HepG2 (cell line): ENCODE measurements around the gene GFPT1. TPM values are rescaled to one million over a fixed set of nuclear protein-coding genes. Genes with fewer than 3 reads are reported as not detected.
A peak's percentile ranks its signal among the peaks of the same experiment; 100 is the strongest.

Experiments used
- CBFB ChIP-seq: sonication (generic); formaldehyde crosslinking; IDR thresholded peaks from 2 replicates; pipeline ENCODE4 v1.4.0; 2020; ENCODE audit warnings: missing genetic modification reagents
- FOXA3 ChIP-seq: IDR thresholded peaks from 2 replicates; pipeline ENCODE4 v1.6.1; 2016; ENCODE audit warnings: missing genetic modification reagents, missing compliant biosample characterization
- KAT7 ChIP-seq: IDR thresholded peaks from 2 replicates; pipeline ENCODE4 v1.6.1; 2018; ENCODE audit warnings: borderline replicate concordance, missing compliant biosample characterization
- MAFF ChIP-seq: IDR thresholded peaks from 2 replicates; pipeline ENCODE4 v1.6.1; 2011; ENCODE audit warnings: low read depth, low read length, improper control_type of control experiment
- MAFG ChIP-seq: sonication (generic); formaldehyde crosslinking; IDR thresholded peaks from 2 replicates; pipeline ENCODE4 v1.5.1; 2020; ENCODE audit warnings: mild to moderate bottlenecking, missing genetic modification reagents
- NFKBIZ ChIP-seq: IDR thresholded peaks from 2 replicates; pipeline ENCODE4 v1.6.1; 2018; ENCODE audit warnings: missing genetic modification reagents, missing compliant biosample characterization
- ZBTB7B ChIP-seq: sonication (generic); formaldehyde crosslinking; IDR thresholded peaks from 2 replicates; pipeline ENCODE4 v1.4.0; 2020; ENCODE audit warnings: missing genetic modification reagents
- ZNF260 ChIP-seq: sonication (generic); formaldehyde crosslinking; IDR thresholded peaks from 2 replicates; pipeline ENCODE4 v1.4.0; 2020; ENCODE audit warnings: missing genetic modification reagents, low read depth, mild to moderate bottlenecking, borderline replicate concordance
- ZNF263 ChIP-seq: sonication (generic); formaldehyde crosslinking; IDR thresholded peaks from 2 replicates; pipeline ENCODE4 v1.4.0; 2020; ENCODE audit warnings: missing genetic modification reagents
- ZNF850 ChIP-seq: sonication (generic); formaldehyde crosslinking; conservative IDR thresholded peaks from 2 replicates; pipeline ENCODE4 v1.9.0; 2021; ENCODE audit warnings: mild to moderate bottlenecking, missing genetic modification reagents
- polyA plus RNA-seq, 8 experiments: library from polyadenylated mRNA; depleted of rRNA in 3 of 8; stranded (reverse) in 7 of 8; unstranded in 1 of 8; fragments of >200 nt; fragmentation: Illumina TruSeq in 4 of 8; extraction: Trizol in 4 of 8; gene quantifications; 2 replicates each; pipeline versions ENCODE4 v1.2.1 to v1.2.3, GENCODE V29; 2011 to 2016; ENCODE audit warnings: low read depth in 4 of 8, missing spikeins in 1 of 8, mixed read lengths in 1 of 8; ENCODE audit not compliant: insufficient read depth in 1 of 8
- total RNA-seq, 5 experiments: library from RNA; depleted of rRNA; stranded (reverse); fragments of >200 nt; fragmentation: Illumina TruSeq; extraction: Trizol; gene quantifications; 2 replicates each; pipeline ENCODE4 v1.2.3, GENCODE V29; 2016; ENCODE audit warnings: low read depth in 1 of 5
- TF ChIP-seq, protein P1 (sequence below): sonication (generic); IDR thresholded peaks from 2 replicates; pipeline ENCODE4 v1.6.1; 2016; ENCODE audit warnings: low read depth, borderline replicate concordance
- TF ChIP-seq, protein P2 (sequence below): sonication (generic); formaldehyde crosslinking; IDR thresholded peaks from 2 replicates; pipeline ENCODE4 v1.8.1; 2023; ENCODE audit warnings: mild to moderate bottlenecking, inconsistent platforms, moderate library complexity, missing genetic modification reagents, borderline replicate concordance
- TF ChIP-seq, protein P3 (sequence below): sonication (generic); formaldehyde crosslinking; conservative IDR thresholded peaks from 2 replicates; pipeline ENCODE4 v1.8.0; 2022; ENCODE audit warnings: mild to moderate bottlenecking, moderate library complexity, missing genetic modification reagents
- TF ChIP-seq, protein P4 (sequence below): sonication (generic); formaldehyde crosslinking; IDR thresholded peaks from 2 replicates; pipeline ENCODE4 v1.4.0; 2020; ENCODE audit warnings: missing genetic modification reagents
- TF ChIP-seq, protein P5 (sequence below): sonication (generic); formaldehyde crosslinking; IDR thresholded peaks from 2 replicates; pipeline ENCODE4 v1.8.1; 2023; ENCODE audit warnings: mild to moderate bottlenecking, missing genetic modification reagents
- TF ChIP-seq, protein P6 (sequence below): conservative IDR thresholded peaks from 2 replicates; pipeline ENCODE4 v1.6.1; 2018; ENCODE audit warnings: missing genetic modification reagents
- TF ChIP-seq, protein P7 (sequence below): sonication (generic); formaldehyde crosslinking; IDR thresholded peaks from 2 replicates; pipeline ENCODE4 v1.4.0; 2020; ENCODE audit warnings: mild to moderate bottlenecking, missing genetic modification reagents

Gene GFPT1
- total and polyA plus RNA-seq, 2 of the 13 experiments (the other 11 are each of a cell fraction or from before 2014, with no cell fraction given), result 24.0 to 84.9 TPM

DNA sequence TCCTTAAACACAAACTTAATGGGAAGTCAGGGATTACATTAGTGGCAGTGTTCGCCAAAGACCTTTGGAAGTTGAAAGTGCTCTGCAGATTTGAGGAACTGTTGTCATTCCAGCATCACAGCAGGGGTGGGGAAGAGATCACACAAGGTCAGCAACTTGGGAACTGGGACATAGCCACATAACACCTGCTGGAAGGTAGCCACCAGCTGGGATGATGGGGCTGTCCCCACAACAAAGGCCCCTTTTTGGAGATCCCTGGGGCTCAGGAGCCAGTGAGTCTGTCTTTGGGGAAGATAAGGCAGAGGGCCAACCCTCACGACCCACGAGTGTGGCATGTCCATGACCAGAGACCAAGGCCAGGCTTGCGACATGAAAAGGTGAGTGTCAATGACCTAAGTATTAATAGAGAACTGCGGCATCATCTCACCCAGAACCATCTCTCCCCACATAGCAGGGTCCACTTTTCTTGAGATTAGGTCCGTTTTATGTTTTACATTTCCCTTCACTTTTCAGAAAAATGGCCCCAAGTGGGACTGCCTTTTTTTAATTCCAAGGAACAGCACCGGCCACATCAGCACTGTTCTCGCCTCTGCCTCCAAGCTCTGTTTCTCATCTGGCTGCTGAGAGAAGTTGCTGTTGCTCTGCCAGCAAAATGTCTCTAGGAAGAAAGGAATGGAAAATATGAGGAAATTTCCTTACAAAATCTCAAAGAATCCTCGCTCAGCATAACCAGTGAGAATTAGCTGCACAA lies 106.9 kb downstream of the GFPT1 start (continued):
- no peak for TF ChIP-seq ZNF850 (CRISPR knock-in tag)
- no peak for TF ChIP-seq MAFG
- TF ChIP-seq, protein P1, sequence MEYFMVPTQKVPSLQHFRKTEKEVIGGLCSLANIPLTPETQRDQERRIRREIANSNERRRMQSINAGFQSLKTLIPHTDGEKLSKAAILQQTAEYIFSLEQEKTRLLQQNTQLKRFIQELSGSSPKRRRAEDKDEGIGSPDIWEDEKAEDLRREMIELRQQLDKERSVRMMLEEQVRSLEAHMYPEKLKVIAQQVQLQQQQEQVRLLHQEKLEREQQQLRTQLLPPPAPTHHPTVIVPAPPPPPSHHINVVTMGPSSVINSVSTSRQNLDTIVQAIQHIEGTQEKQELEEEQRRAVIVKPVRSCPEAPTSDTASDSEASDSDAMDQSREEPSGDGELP, result peak; percentile 91
- no peak for TF ChIP-seq MAFF
- TF ChIP-seq, protein P2, sequence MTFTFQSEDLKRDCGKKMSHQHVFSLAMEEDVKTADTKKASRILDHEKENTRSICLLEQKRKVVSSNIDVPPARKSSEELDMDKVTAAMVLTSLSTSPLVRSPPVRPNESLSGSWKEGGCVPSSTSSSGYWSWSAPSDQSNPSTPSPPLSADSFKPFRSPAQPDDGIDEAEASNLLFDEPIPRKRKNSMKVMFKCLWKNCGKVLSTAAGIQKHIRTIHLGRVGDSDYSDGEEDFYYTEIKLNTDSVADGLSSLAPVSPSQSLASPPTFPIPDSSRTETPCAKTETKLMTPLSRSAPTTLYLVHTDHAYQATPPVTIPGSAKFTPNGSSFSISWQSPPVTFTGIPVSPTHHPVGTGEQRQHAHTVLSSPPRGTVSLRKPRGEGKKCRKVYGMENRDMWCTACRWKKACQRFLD, result no peak
- TF ChIP-seq NFKBIZ (CRISPR knock-in tag), result peak; percentile 53; the same call in 1 of the 2 replicates
- TF ChIP-seq, protein P3, sequence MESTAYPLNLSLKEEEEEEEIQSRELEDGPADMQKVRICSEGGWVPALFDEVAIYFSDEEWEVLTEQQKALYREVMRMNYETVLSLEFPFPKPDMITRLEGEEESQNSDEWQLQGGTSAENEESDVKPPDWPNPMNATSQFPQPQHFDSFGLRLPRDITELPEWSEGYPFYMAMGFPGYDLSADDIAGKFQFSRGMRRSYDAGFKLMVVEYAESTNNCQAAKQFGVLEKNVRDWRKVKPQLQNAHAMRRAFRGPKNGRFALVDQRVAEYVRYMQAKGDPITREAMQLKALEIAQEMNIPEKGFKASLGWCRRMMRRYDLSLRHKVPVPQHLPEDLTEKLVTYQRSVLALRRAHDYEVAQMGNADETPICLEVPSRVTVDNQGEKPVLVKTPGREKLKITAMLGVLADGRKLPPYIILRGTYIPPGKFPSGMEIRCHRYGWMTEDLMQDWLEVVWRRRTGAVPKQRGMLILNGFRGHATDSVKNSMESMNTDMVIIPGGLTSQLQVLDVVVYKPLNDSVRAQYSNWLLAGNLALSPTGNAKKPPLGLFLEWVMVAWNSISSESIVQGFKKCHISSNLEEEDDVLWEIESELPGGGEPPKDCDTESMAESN (CRISPR knock-in tag), result peak; percentile 63; the same call in 1 of the 2 replicates
- TF ChIP-seq CBFB (CRISPR knock-in tag), result peak; percentile 77; the same call in 1 of the 2 replicates
- no peak for TF ChIP-seq ZNF260 (CRISPR knock-in tag)
- peak; percentile 67; the same call in 1 of the 2 replicates for TF ChIP-seq ZBTB7B
- TF ChIP-seq, protein P4, sequence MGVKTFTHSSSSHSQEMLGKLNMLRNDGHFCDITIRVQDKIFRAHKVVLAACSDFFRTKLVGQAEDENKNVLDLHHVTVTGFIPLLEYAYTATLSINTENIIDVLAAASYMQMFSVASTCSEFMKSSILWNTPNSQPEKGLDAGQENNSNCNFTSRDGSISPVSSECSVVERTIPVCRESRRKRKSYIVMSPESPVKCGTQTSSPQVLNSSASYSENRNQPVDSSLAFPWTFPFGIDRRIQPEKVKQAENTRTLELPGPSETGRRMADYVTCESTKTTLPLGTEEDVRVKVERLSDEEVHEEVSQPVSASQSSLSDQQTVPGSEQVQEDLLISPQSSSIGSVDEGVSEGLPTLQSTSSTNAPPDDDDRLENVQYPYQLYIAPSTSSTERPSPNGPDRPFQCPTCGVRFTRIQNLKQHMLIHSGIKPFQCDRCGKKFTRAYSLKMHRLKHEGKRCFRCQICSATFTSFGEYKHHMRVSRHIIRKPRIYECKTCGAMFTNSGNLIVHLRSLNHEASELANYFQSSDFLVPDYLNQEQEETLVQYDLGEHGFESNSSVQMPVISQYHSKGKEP (CRISPR knock-in tag), result no peak
- TF ChIP-seq, protein P5, sequence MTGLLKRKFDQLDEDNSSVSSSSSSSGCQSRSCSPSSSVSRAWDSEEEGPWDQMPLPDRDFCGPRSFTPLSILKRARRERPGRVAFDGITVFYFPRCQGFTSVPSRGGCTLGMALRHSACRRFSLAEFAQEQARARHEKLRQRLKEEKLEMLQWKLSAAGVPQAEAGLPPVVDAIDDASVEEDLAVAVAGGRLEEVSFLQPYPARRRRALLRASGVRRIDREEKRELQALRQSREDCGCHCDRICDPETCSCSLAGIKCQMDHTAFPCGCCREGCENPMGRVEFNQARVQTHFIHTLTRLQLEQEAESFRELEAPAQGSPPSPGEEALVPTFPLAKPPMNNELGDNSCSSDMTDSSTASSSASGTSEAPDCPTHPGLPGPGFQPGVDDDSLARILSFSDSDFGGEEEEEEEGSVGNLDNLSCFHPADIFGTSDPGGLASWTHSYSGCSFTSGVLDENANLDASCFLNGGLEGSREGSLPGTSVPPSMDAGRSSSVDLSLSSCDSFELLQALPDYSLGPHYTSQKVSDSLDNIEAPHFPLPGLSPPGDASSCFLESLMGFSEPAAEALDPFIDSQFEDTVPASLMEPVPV (CRISPR knock-in tag), result no peak
- no peak for TF ChIP-seq ZNF263 (CRISPR knock-in tag)
- TF ChIP-seq, protein P6, sequence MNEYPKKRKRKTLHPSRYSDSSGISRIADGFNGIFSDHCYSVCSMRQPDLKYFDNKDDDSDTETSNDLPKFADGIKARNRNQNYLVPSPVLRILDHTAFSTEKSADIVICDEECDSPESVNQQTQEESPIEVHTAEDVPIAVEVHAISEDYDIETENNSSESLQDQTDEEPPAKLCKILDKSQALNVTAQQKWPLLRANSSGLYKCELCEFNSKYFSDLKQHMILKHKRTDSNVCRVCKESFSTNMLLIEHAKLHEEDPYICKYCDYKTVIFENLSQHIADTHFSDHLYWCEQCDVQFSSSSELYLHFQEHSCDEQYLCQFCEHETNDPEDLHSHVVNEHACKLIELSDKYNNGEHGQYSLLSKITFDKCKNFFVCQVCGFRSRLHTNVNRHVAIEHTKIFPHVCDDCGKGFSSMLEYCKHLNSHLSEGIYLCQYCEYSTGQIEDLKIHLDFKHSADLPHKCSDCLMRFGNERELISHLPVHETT, result no peak
- TF ChIP-seq, protein P7, sequence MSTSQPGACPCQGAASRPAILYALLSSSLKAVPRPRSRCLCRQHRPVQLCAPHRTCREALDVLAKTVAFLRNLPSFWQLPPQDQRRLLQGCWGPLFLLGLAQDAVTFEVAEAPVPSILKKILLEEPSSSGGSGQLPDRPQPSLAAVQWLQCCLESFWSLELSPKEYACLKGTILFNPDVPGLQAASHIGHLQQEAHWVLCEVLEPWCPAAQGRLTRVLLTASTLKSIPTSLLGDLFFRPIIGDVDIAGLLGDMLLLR (CRISPR knock-in tag), result no peak
- TF ChIP-seq FOXA3 (CRISPR knock-in tag), result peak; percentile 55
- TF ChIP-seq KAT7, result no peak
